NCI-H524 (cell line): ENCODE results near the gene KRTAP10-8.
A peak's percentile ranks its signal among the peaks of the same experiment; 100 is the strongest.
"Not testable (repeated sequence)": the region's sequence is repeated elsewhere in the genome, so short reads cannot be mapped to it uniquely, and the experiment has no call there.

Experiments used
- DNase-seq, 2 experiments: peaks; one replicate each; lab custom pipeline; 2025; lab: John Stamatoyannopoulos, UW

The KRTAP10-8 gene

DNA sequence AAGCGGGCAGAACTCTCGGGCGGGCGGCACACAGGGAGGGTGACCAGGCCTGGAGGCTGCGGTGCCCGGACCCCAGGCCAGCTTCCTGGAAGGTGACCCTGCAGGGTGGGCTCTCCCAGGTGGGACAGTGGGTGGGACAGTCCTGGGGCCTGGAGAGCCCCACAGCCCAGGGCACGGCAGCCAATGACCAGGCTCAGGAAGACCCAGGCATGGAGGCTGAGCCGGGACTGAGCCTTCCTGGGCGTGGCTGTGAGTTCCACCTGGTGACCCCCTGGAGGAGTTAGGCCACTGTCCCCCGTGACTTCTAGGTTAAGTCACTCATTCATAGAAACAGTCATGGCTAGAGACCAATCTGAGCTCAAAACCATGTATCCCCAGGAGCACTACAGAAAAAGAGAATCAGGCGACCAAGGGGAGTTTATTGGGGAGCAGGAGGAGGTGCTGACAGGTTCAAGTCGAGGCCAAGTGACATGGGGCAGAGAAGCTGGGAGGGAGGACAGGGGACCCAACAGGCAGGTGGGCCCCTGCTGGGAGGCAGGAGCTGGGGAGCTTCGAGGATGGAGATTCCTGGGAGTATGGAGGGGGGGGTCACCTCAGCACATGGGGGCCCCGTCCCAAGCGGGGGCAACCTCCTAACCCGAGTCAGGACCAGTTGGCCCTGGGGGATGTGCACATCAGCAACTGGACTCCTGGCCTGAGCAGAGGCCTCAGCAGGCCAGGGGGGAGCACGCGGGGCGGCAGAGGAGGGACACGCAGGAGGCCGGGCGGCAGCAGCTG, 32.6 kb upstream of the KRTAP10-8 start:
- DNase-seq, result no peak

DNA sequence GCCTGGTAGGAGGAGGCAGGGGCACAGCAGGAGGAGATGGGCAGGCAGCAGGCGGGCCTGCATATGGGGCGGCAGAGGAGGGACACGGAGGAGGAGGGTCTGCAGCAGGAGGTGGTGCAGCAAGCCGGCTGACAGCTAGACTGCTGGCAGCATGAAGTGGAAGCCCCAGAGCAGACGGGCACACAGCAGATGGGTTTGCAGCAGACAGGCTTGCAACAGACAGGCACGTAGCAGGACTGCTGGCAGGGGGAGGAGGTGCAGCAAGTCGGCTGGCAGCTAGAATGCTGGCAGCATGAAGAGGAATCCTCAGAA, 32.1 kb upstream of the KRTAP10-8 start:
- no peak for DNase-seq

DNA sequence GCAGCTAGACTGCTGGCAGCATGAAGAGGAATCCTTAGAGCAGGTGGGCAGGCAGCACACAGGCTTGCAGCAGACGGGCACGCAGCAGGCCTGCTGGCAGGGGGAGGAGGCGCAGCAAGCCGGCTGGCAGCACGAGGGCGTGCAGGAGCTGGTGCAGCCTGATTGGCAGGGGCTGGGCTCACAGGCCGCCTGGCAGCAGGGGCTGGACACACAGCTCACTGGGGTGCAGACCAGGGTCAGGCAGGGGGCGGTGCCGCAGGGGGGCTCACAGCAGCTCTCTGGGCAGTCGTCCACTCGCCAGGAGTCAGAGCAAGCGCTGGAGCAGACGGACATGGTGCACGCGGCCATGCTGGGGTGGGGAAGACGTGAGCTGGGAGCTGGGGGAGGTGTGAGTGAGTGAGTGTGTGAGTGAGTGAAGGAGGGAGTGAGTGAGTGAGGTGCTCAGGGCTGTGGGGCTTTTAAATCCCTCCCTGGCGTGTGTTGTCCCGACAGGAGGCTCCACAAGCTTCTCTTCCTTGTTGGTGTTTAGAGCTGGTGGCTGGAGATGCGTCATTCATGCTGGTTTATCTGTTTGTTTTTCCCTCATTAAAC, 31.6 kb upstream of the KRTAP10-8 start, which contains the start of gene KRTAP10-5:
KRTAP10-5 (minus strand) TSS at position 374 of the 591 bp plus-strand sequence; CDS start at position 348, 26 bp downstream.
- DNase-seq, result peak; percentile 31 to 65

DNA sequence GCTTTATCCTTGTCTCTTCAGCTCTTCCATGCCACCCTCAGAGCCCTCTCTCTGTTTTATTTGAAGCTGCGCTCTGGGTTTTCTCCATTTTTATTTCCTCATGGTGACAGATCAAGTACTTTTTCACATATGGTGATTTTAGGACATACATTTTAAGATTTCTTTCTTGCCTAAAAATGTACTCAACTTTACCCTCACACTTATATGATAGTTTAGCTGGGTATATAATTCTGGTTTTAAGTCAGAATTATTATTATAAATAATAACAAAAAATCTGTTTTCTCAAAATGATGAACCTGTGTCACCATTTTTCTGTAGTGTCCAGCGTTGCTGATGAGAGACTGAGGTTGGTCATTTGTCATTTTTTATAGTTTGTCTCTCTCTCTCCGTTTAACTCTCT, 30.7 kb upstream of the KRTAP10-8 start:
- DNase-seq, result no peak

DNA sequence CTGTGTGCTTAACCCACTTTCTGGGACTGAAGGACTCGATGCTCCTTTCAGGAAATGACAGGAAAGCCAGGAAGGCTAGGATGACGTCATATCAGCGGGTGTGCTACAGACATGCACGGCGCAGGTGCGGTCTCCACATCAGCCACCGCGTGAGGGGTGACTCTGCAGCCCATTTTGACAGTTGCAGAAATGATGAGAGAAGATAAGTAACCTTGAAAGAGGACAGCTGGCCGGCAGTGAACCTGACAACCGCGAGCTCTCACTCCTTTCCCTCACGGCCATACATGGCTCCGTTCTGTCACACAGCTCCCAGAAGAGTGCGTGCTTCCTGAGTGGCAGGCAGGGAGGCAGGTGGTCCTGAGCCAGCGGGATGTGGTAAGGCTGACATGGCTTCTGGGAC, 29.8 kb upstream of the KRTAP10-8 start:
- DNase-seq, result no peak

DNA sequence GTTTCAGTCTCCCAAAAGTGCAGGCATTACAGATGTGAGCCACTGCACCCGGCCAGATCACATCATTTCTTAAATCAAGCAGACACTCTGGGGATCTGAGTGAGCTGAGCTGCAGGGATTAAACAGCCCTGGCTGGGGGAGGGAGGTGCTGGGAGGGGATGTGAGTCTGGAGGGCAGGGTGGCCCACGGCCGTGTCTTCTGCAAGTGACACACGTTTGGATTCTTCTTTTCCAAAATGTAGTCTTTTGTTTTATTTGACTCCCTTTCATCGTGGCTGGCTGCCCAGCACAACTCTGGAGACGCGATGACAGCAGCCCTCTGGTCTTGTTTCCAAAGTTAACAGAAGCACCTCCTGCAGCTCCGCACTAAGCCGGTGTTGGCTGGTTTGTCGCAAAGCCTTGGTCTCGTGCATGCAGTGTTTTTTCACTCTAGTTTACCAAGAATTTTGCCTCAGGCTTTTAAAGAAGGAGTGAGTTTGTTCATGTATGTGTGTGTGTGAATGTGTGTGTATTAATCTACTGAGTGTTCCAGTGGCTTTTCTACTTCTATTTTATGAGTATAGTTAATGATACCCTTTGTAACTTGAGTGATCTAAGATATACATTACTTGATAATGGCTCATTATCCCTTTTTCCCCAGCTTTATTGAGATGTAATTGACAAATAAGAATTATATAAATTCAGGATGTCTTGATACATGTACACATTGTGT, 28.6 kb upstream of the KRTAP10-8 start:
- peak in 1 of 2 experiments; percentile 51 for DNase-seq

DNA sequence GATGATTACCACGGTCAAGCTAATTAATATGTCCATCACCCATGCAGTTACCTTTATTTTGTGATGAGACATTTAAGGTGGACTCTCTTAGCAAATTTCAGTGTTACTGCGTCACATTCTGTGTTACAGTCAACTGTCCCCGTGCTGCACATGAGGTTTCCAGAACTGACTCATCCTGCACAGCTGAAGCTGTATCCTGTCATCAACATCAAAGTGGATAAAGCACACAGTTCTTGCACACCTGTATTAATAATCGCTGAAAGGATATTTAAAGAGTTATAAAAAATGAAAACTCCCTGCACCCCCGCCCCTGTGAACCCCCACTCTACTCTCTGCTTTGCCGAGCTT, 28.1 kb upstream of the KRTAP10-8 start:
- DNase-seq, result no peak

DNA sequence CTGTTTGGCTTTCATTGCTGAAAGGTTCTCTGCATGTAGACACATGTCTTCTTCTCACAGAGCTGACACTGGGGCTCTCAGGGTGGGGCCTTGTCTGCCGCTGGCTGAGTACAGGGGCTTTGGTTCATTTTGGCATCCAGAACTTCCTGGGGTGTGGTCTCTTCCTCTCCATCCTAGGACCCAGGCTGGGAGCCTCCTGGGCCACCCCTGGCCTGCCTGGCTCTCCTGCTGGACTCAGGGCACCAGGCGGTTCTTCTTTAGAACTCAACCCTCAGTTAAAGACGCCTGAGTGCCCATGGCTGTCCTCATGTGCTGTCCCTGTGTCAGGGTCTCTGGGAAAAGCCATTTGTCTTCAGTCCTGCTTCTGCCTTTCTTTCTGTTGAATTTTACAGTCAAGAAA, 26.0 kb upstream of the KRTAP10-8 start:
- DNase-seq, result no peak

DNA sequence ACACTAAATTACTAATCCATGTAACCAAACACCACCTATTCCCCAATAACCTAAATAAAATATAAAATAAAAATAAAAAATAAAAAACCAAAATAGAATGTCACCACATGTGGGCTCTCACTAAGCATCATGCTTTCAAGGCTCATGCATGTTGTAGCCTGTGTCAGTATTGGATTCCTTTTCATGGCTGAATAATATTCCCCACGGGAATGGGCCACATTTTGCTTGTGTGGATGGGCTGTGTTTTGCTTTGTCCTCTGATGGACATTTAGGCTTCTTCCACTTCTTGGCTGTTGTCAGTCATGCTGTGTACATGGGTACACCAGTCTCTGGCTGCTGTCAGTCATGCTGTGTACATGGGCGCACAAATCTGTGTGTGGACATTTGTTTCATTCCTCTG, 22.8 kb upstream of the KRTAP10-8 start:
- no peak for DNase-seq

DNA sequence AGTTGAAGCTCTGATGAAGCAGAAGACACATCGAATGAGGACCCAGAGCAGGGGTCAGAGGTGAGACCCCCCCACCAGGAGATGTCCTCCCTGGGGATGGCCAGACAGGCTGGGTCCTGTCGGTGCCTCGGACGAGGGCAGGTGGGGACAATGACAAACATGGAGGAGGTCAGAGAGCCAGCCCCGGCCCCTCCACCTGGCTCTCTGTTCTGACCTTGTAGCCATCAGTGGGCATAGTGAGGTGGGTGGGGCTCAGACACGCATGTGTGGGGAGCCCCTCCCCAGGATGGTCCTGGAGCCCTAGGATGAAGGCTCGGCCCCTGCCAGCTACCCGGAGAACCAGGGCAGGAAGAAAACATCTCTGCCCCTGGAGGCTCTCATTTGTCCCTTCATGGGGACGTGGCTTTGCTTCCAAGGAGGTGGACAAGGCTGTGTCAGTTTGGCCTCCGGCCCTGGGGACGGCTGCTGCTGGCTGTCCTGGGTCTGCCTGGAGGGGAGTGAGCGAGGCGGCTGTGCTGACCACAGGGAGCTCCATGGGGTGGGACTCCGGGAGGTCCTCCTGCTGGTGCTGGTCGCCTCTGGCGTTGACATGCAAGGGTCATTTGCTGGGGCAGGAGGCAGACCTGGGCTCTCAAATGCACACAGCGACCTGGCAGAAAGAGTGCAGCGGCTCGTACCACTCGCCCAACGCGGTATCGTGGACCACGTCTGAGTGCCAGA, 22.1 kb upstream of the KRTAP10-8 start:
- no peak for DNase-seq

DNA sequence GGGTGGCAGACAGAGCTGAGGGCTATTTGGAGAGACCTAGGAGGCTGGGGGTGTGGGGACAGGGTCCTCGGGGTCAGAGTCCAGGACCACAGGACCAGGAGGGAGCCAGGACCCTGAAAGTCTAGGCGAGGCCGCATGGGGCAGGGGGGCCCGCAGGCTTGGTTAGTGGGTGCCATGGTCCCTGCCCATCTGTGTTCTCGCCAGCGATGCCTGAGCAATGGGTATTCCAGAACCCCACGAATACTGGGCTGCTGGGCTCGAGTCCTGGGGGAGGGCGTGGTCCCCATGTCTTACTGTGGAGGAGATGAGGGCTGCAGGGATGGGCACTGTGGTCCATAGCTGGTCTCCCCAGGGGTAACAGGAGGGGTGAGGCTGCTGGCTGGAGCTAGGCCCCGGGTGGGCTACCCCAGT, 21.6 kb upstream of the KRTAP10-8 start:
- no peak for DNase-seq

DNA sequence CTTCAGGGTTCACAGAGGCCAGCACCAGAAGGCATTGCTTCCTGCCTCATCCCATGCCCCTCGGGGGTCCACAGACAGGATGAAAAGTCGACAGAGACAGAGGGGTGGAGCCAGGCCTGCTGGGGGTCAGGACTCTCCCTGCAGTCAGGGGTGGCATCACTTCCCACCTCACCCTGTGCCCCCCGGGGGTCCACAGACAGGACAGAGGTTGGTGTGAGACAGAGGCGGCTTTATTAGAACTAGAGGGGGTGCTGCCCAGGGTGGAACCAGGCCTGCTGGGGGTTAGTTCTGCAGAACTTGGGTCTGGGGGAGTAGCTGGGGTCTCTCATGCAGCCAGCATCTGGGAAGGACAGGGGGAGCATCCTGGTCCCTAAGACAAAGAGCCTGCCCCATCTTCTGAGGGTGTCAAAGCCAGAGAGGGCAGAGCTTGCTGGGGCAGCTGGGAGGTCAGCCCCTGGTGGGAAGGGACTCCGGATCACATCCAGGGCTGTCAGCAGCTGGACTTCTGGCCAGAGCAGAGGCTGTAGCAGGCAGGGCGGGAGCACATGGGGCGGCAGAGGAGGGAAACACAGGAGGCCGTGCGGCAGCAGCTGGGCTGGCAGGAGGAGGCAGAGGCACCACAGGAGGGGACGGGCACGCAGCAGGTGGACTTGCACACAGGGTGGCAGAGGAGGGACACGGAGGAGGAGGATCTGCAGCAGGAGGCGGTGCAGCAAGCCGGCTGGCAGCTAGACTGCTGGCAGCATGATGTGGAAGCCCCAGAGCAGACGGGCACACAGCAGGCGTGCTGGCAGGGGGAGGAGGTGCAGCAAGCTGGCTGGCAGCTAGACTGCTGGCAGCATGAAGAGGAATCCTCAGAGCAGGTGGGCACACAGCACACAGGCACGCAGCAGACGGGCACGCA, 20.7 kb upstream of the KRTAP10-8 start:
- DNase-seq, result peak in 1 of 2 experiments; percentile 42

DNA sequence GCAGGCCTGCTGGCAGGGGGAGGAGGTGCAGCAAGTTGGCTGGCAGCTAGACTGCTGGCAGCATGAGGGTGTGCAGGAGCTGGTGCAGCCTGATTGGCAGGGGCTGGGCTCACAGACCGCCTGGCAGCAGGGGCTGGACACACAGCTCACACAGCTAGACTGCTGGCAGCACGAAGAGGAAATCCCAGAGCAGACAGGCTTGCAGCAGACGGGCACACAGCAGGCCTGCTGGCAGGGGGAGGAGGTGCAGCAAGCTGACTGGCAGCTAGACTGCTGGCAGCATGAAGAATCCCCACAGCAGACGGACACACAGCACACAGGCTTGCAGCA, 20.1 kb upstream of the KRTAP10-8 start:
- not testable (repeated sequence) for DNase-seq

DNA sequence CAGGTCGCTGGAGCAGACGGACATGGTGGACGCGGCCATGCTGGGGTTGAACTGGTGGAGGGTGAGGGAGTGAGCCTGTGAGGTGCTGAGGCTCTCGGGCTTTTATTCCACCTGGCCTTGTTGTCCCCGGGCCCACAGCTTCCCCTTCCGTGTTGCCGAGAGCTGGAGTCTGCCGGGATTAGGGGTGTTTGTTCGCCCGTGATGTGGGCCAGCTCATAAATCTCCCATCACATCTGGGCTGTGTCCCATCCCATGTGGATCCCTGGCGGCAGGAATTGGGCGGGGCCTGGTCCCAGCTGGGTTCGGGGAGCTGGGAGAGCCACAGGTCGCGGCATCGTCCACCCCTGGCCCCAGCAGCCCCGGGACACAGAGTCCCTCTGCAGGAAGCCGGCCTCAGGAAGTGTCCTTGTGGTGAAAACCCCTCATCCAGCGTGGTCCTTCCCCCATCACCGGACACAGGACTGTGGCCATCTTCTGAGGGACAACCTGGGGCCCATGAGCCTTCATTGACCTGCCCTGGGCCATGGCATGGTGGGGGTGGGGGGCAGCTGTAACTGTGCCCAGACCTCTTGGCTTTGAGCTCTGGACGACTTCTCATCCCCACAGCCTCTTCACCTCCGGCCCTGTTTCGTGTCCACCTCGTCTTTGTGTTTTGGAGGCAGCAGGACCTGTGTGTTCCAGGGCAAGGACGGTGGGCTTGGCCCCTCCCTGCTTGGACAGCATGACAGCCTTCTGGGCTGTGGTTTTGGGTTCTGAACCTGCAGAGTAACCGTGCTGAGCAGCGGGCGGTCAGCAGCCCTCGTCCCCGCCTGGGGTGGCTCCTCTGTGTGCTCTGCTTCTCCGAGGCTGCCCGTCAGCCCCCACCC, 19.2 kb upstream of the KRTAP10-8 start, which contains the start of gene KRTAP10-6:
KRTAP10-6 (minus strand) TSS at position 60 of the 866 bp plus-strand sequence; CDS start at position 39, 21 bp downstream.
- DNase-seq, result peak in 1 of 2 experiments; percentile 24

DNA sequence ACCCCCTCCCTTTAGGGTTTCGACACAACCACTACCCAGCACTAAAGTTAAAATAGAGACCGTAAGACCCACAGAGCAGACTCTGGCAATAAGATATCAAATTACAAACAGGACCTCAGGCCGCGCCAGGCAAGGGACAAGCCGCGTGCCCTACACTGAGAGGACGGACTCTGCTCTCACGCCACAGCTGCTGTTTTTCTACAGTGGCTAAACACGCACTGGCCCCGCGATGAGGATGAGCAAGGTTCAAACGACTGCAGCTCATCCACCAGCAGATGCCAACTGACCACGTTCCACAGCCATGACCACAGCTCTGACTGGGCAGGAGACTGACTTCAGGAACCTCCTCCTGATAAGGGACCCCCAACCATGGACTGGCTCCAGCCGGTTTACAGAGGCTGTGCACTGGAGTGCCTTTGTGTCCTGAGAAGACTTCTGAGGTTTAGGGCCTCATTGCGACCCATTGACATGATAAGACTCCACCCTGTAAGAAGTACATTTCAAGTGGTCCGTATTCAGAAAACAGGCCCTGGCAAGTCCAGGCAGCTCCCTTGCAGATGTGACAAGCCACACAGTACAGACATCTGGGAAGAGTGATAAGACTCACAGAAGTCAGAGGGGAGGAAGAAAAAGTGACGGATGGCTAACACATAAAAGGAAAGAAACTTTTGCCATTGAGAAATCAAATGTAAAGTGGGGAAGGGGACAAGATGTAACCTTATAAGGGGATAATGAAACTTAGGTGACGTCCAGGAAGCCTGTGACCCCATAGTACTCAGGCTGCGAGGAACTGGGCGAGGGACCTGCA, 18.1 kb upstream of the KRTAP10-8 start:
- no peak for DNase-seq

DNA sequence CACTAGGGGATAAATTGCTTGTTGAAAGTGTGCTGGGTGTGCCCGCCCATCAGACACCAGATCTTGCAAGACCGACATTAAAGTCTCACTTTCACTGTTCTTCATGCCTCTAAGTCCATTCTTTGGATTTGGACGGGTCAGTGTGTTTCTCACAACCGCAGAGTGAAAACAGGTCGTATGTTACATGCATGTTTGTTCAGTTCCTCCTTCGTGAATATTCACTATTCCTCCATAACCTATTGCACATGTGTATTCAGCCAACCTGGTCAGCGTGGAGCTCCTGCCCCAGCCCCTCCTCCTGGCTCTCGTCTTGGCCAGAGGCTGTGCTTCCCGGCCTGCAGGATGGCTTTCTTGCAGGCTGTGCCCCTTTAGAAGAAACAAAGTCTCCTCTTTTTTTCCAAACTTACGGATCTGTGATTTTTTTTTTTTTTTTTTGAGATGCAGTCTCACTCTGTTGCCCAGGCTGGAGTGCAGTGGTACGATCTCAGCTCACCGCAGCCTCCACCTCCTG, 17.4 kb upstream of the KRTAP10-8 start:
- DNase-seq, result no peak

DNA sequence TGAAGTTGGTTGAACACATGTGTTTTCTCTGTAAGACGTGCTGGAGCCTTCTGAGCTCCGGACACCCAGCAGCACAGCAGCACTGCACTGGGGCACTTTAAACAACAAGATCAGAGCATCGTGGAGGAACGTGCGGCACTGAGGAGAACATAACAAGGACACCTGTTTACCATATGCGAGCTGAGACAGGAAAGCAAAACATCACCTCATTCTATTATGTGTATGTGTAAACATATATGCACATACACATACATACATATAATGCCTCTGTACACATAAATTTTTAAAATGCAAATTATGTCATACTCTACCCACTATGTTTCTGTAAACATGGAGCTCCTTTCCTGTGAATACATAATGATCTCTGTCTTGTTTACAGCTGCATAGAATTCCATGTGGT, 16.4 kb upstream of the KRTAP10-8 start:
- no peak for DNase-seq

DNA sequence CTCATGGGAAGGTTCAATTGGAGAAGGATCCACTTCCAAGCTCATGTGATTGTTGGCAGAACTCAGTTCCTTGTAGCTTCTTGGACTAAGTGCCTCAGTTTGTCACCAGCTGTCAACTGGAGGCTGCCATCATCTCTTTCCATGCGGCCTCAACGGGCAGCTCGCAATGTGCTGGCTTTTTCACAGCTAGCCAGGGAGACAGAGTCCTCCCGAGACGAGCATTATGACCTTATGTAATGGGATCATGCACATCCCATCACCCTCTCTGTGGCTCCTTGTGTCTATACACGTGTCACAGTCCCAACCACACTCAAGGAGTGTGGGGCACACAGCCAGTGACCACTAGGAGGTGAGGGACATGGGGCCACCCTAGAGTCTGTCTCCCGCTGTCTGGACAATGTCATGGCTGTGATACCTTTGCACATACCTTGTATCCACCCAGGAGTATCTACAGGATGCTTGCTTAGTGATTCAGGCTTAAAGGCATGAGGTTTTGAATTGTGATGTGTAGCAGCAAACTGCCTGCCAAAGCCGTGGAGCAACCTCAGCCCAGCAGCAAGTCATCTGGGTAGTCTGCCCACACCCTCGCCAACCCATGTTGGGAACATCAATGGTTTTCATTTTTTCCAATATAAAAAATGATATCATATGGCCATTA, 15.7 kb upstream of the KRTAP10-8 start:
- no peak for DNase-seq

DNA sequence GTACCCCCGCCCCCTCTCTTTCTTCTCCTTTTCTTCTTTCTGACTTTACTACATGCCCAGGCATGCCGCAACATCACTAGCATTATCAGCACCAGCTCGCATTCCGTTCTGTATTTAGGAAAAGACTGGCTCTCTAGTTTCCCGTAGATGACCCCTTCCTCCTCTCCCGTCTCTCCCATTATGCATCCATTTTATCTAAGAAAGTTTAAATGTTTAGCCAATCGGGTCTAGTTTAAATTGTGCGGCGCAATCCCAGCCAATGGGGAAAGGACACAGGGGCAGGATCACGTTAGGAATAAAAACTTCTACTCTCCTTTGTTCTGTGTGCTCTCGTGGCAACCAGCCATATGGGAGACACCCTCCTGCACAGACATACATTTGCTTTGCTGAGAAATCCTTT, 13.8 kb upstream of the KRTAP10-8 start:
- DNase-seq, result no peak
